Endothelial cell of umbilical vein (primary cell): ENCODE measurements around the gene MYH9. TPM values are rescaled to one million over a fixed set of nuclear protein-coding genes. Genes with fewer than 3 reads are reported as not detected.

Experiments used
- BruUV-seq: library from RNA; stranded (reverse); fragments of 400-500 nt; replicated peaks from 2 replicates; lab custom pipeline; 2021; lab: Mats Ljungman, UMichigan
- CTCF ChIA-PET: fragments of 300-600, 350-600 bp; sonication (Branson Sonifier 250); formaldehyde crosslinking; loops from one replicate; lab custom pipeline; 2021; ENCODE audit warnings: antibody characterized with exemption, inconsistent platforms; lab: Charles Lee
- POLR2A ChIA-PET: fragments of 300-600, 350-600 bp; sonication (Branson Sonifier 250); formaldehyde crosslinking; loops from one replicate; lab custom pipeline; 2021; ENCODE audit warnings: antibody characterized with exemption, inconsistent platforms; lab: Charles Lee
- DNase-seq: peaks from one replicate; pipeline ENCODE4 v3.0.0-alpha.2; 2011; ENCODE audit warnings: low read depth, low spot score
- FAIRE-seq: peaks from 2 replicates; lab custom pipeline; 2011; peaks lifted over from hg19 to GRCh38; lab: Jason Lieb, UNC
- H2AFZ ChIP-seq: 2 replicates; pipeline ENCODE4 v1.6.0; 2012; ENCODE audit warnings: low read depth, low read length, control low read depth, inconsistent platforms
- H3K27ac ChIP-seq: 2 replicates; pipeline ENCODE4 v1.5.1; 2011; ENCODE audit warnings: low read depth, mild to moderate bottlenecking, control low read depth, low read length, moderate library complexity; ENCODE audit not compliant: insufficient read depth
- H3K27me3 ChIP-seq, 2 experiments: 2 replicates each; pipeline versions ENCODE4 v1.6.0 to v1.6.1; 2011; ENCODE audit warnings: low read length in 2 of 2, mixed read lengths in 1 of 2; ENCODE audit not compliant: control insufficient read depth in 2 of 2, insufficient read depth in 2 of 2
- H3K36me3 ChIP-seq, 2 experiments: 2 replicates in 1 of 2; 3 replicates in 1 of 2; pipeline ENCODE4 v1.5.1; 2011; ENCODE audit warnings: low read length in 2 of 2, mild to moderate bottlenecking in 1 of 2, moderate library complexity in 1 of 2; ENCODE audit not compliant: control insufficient read depth in 2 of 2, insufficient read depth in 2 of 2; ENCODE audit errors: extremely low read depth in 1 of 2
- H3K4me1 ChIP-seq: 3 replicates; pipeline ENCODE4 v1.5.1; 2011; ENCODE audit warnings: mild to moderate bottlenecking, low read length; ENCODE audit not compliant: control insufficient read depth, insufficient read depth; ENCODE audit errors: extremely low read depth
- H3K4me2 ChIP-seq: 2 replicates; pipeline ENCODE4 v1.6.1; 2011; ENCODE audit warnings: low read length, control low read depth, mixed read lengths; ENCODE audit not compliant: insufficient read depth
- H3K4me3 ChIP-seq, 3 experiments: fragments of 200-600 bp in 1 of 3; sonication (generic), shearing (Covaris generic) in 1 of 3; replicated peaks in 1 of 3; 2 replicates each; pipeline ENCODE4 v1.5.1; 2011 to 2016; ENCODE audit warnings: control low read depth in 3 of 3, low read length in 3 of 3, mild to moderate bottlenecking in 2 of 3, inconsistent platforms in 1 of 3, low read depth in 1 of 3, moderate library complexity in 1 of 3; ENCODE audit not compliant: insufficient read depth in 1 of 3
- H3K79me2 ChIP-seq: 2 replicates; pipeline ENCODE4 v1.6.0; 2012; ENCODE audit warnings: low read length, inconsistent platforms; ENCODE audit not compliant: control insufficient read depth, insufficient read depth
- H3K9ac ChIP-seq: replicated peaks from 2 replicates; pipeline ENCODE3; 2011; ENCODE audit warnings: low read length, control low read depth; ENCODE audit not compliant: insufficient read depth; ENCODE audit errors: extremely low read depth
- H3K9me1 ChIP-seq: replicated peaks from 3 replicates; pipeline ENCODE4 v1.6.0; 2011; ENCODE audit warnings: mild to moderate bottlenecking, low read length; ENCODE audit not compliant: control insufficient read depth, insufficient read depth; ENCODE audit errors: extremely low read depth
- H3K9me3 ChIP-seq: replicated peaks from 2 replicates; pipeline ENCODE4 v1.5.1; 2012; ENCODE audit warnings: low read length, inconsistent platforms; ENCODE audit not compliant: control insufficient read depth, insufficient read depth
- H4K20me1 ChIP-seq: replicated peaks from 2 replicates; pipeline ENCODE3; 2011; ENCODE audit warnings: mild to moderate bottlenecking, low read length; ENCODE audit not compliant: control insufficient read depth, insufficient read depth; ENCODE audit errors: extremely low read depth
- CTCF ChIP-seq, 2 donors: IDR thresholded peaks; 1 replicate in 1 of 2; 2 replicates in 1 of 2; pipeline ENCODE4 v1.5.1; 2011; ENCODE audit warnings: low read length in 2 of 2, mild to moderate bottlenecking in 2 of 2, moderate library complexity in 2 of 2, control low read depth in 1 of 2, inconsistent platforms in 1 of 2, low read depth in 1 of 2; ENCODE audit not compliant: insufficient read depth in 1 of 2; ENCODE audit errors: extremely low read depth in 1 of 2
- EZH2 ChIP-seq: IDR thresholded peaks from 2 replicates; pipeline ENCODE4 v1.6.1; 2012; ENCODE audit warnings: borderline replicate concordance, low read depth, mild to moderate bottlenecking, moderate library complexity, low read length, inconsistent platforms; ENCODE audit not compliant: severe bottlenecking
- FOS ChIP-seq: IDR thresholded peaks from 2 replicates; pipeline ENCODE4 v1.6.1; 2011; ENCODE audit warnings: mild to moderate bottlenecking, low read length, moderate library complexity, borderline replicate concordance; ENCODE audit not compliant: insufficient read depth
- GATA2 ChIP-seq: IDR thresholded peaks from 2 replicates; pipeline ENCODE4 v1.7.0; 2011; ENCODE audit warnings: low read depth, mild to moderate bottlenecking, moderate library complexity, mixed read lengths, low read length; ENCODE audit not compliant: insufficient read length, insufficient read depth
- JUN ChIP-seq: IDR thresholded peaks from 2 replicates; pipeline ENCODE4 v1.6.1; 2011; ENCODE audit warnings: borderline replicate concordance, low read depth; ENCODE audit not compliant: insufficient read length, insufficient read depth
- MAX ChIP-seq: IDR thresholded peaks from 2 replicates; pipeline ENCODE4 v1.6.1; 2011; ENCODE audit not compliant: insufficient read depth, insufficient read length
- MYC ChIP-seq: IDR thresholded peaks from one replicate; pipeline ENCODE4 v1.6.1; 2011; ENCODE audit warnings: mild to moderate bottlenecking, low read depth, low read length
- POLR2A ChIP-seq: IDR thresholded peaks from 2 replicates; pipeline ENCODE4 v1.6.1; 2012; ENCODE audit warnings: low read depth, mild to moderate bottlenecking, control low read depth, low read length
- POLR2AphosphoS5 ChIP-seq: IDR thresholded peaks from 2 replicates; pipeline ENCODE4 v1.6.1; 2012; ENCODE audit warnings: low read depth, mild to moderate bottlenecking, control low read depth, low read length, moderate library complexity; ENCODE audit not compliant: insufficient read depth
- dilution Hi-C: fragments of 300-500 bp; cut with MboI; formaldehyde crosslinking; loops from one replicate; pipeline ENCODE4 v1.15.0; 2019; ENCODE audit warnings: low sequenced_read_pairs; ENCODE audit not compliant: extremely low pct_ligation_motif_present
- intact Hi-C: fragments of 100-400 bp; cut with micrococcal nuclease; formaldehyde crosslinking; loops from one replicate; pipeline ENCODE4 v1.10.0; 2022
- polyA plus RNA-seq, 4 experiments: library from polyadenylated mRNA; depleted of rRNA in 3 of 4; stranded (reverse) in 3 of 4; unstranded in 1 of 4; fragments of >200 nt; gene quantifications; 2 replicates each; pipeline versions ENCODE4 v1.2.1 to v1.2.3, GENCODE V29; 2011 to 2012; ENCODE audit warnings: missing spikeins in 1 of 4
- total RNA-seq: library from RNA; stranded (reverse); gene quantifications from 2 replicates; pipeline ENCODE4 v1.2.3, GENCODE V29; 2021

The MYH9 gene
- total and polyA plus RNA-seq, 2 donors (not counting 3 experiments of a cell fraction or from before 2014, with no cell fraction given) = 188 to 1,413 TPM

GRCh38 chr22:36334821-36335603, 52.8 kb downstream of the MYH9 start:
- Histone ChIP-seq H3K79me2 (peaks cover 78% of the 10 kb centered on the region), H3K9ac (peak overlapping the region; percentile 54), H4K20me1 (no peaks in the 10 kb centered on the region), H3K9me3 (no peaks in the 10 kb centered on the region), H3K4me3 (no peak overlapping the region), H3K4me1 (peaks cover 99% of the 10 kb centered on the region), H3K36me3 (peaks cover 19 to 42% of the 10 kb centered on the region in 2 experiments), H3K27me3 (no peaks in the 10 kb centered on the region), H3K4me2 (no peak overlapping the region), H2AFZ (no peak overlapping the region), H3K9me1 (no peaks in the 10 kb centered on the region), H3K27ac (peak overlapping the region; percentile 67)
- DNase-seq (no peak), FAIRE-seq (peak; percentile 8)
- TF ChIP-seq JUN (no peak), EZH2 (no peak), POLR2A (no peak), MYC (no peak), GATA2 (no peak), POLR2AphosphoS5 (no peak), FOS (no peak), CTCF (IDR thresholded peaks at IDR 0.05; ENCODE audit: extremely low read depth in 1 of 2, insufficient read depth in 1 of 2, low read depth in 1 of 2, low read length in 2 of 2) (no peak), MAX (no peak)
- intact Hi-C loops = loop anchor here (5.0 kb wide), 1 partner anchor 192 kb away; the partner anchor contains the start of gene EIF3D
- POLR2A ChIA-PET = interaction anchor here (3.8 kb wide), 1 partner anchor 31 kb away, joined by 19 read pairs; no protein-coding TSS in a partner anchor
- dilution Hi-C loops = no loop called here
- no TSS peak for BruUV-seq
- CTCF ChIA-PET = interaction anchor here (1.0 to 5.3 kb wide), 7 partner anchors 9 to 151 kb away, joined by 3 to 56 read pairs (median 3); no protein-coding TSS in a partner anchor
